PC-3 (cell line): ENCODE data around the gene CFAP20DC. TPM values are rescaled to one million over a fixed set of nuclear protein-coding genes. Genes with fewer than 3 reads are reported as not detected.

Experiments
- ATAC-seq: fragments of 200-7000 bp; cut with Tn5 transposase; 2 replicates; pipeline ENCODE4 v1.9.1; 2020; ENCODE audit warnings: mild to moderate bottlenecking, moderate library complexity
- BruUV-seq: library from RNA; stranded (reverse); fragments of 400-500 nt; replicated peaks from 2 replicates; lab custom pipeline; 2021; lab: Mats Ljungman, UMichigan
- CTCF ChIA-PET: fragments of 300-600 bp; sonication (Branson Sonifier 250); formaldehyde crosslinking; loops from one replicate; lab custom pipeline; 2022; ENCODE audit warnings: antibody characterized with exemption; lab: Charles Lee
- POLR2A ChIA-PET: fragments of 300-600 bp; sonication (Branson Sonifier 250); formaldehyde crosslinking; loops from one replicate; lab custom pipeline; 2022; ENCODE audit warnings: antibody characterized with exemption; ENCODE audit not compliant: unreplicated experiment; lab: Charles Lee
- DNase-seq: peaks from one replicate; pipeline ENCODE4 v3.0.0-alpha.2; 2015
- H2AFZ ChIP-seq: fragments of 300-600 bp; sonication (generic); 2 replicates; pipeline ENCODE4 v1.6.0; 2016; ENCODE audit warnings: antibody characterized with exemption, low read length
- H3F3A ChIP-seq: fragments of 300-600 bp; sonication (generic); one replicate; pipeline ENCODE4 v1.6.0; 2017; ENCODE audit warnings: antibody characterized with exemption, low read length, control low read depth, mild to moderate bottlenecking; ENCODE audit not compliant: unreplicated experiment
- H3K27ac ChIP-seq: fragments of 300-600 bp; sonication (generic); 2 replicates; pipeline ENCODE4 v1.5.1; 2016; ENCODE audit warnings: mild to moderate bottlenecking, low read length
- H3K27me3 ChIP-seq: fragments of 300-600 bp; sonication (generic); 2 replicates; pipeline ENCODE4 v1.6.1; 2016; ENCODE audit warnings: low read length, mixed read lengths
- H3K36me3 ChIP-seq: fragments of 300-600 bp; sonication (generic); 2 replicates; pipeline ENCODE4 v1.6.1; 2016; ENCODE audit warnings: low read depth, mixed run types, low read length, mixed read lengths
- H3K4me1 ChIP-seq: fragments of 300-600 bp; sonication (generic); 2 replicates; pipeline ENCODE4 v1.5.1; 2016; ENCODE audit warnings: low read length; ENCODE audit not compliant: insufficient read depth
- H3K4me2 ChIP-seq: fragments of 300-600 bp; sonication (generic); 2 replicates; pipeline ENCODE4 v1.6.0; 2016; ENCODE audit warnings: low read length
- H3K4me3 ChIP-seq: fragments of 300-600 bp; sonication (generic); 2 replicates; pipeline ENCODE4 v1.5.1; 2016; ENCODE audit warnings: mild to moderate bottlenecking, low read length, mixed read lengths
- H3K79me2 ChIP-seq: fragments of 300-600 bp; sonication (generic); 2 replicates; pipeline ENCODE4 v1.6.1; 2017; ENCODE audit warnings: low read length, mixed read lengths
- H3K9ac ChIP-seq: fragments of 300-600 bp; sonication (generic); 2 replicates; pipeline ENCODE4 v1.6.0; 2016; ENCODE audit warnings: mild to moderate bottlenecking, low read length
- H3K9me2 ChIP-seq: fragments of 300-600 bp; sonication (generic); replicated peaks from 2 replicates; pipeline ENCODE4 v1.6.1; 2016; ENCODE audit warnings: mixed run types, low read length, mixed read lengths
- H3K9me3 ChIP-seq: fragments of 300-600 bp; sonication (generic); 2 replicates; pipeline ENCODE4 v1.6.1; 2016; ENCODE audit warnings: low read length, mixed read lengths
- H4K20me1 ChIP-seq: fragments of 300-600 bp; sonication (generic); 2 replicates; pipeline ENCODE4 v1.6.1; 2016; ENCODE audit warnings: low read length, mixed read lengths
- CTCF ChIP-seq: fragments of 300-600 bp; sonication (generic); conservative IDR thresholded peaks from 2 replicates; pipeline ENCODE4 v1.5.1; 2017; ENCODE audit warnings: antibody characterized with exemption, low read depth, mild to moderate bottlenecking, low read length
- EZH2 ChIP-seq: fragments of 300-600 bp; sonication (generic); IDR thresholded peaks from one replicate; pipeline ENCODE4 v1.6.1; 2017; ENCODE audit warnings: antibody characterized with exemption, mild to moderate bottlenecking, low read length; ENCODE audit not compliant: unreplicated experiment
- EZH2phosphoT487 ChIP-seq: fragments of 300-600 bp; sonication (generic); IDR thresholded peaks from 2 replicates; pipeline ENCODE4 v1.6.1; 2018; ENCODE audit warnings: mild to moderate bottlenecking, antibody characterized with exemption, low read length, borderline replicate concordance
- intact Hi-C: fragments of 100-400 bp; cut with micrococcal nuclease; formaldehyde crosslinking; loops from 2 replicates; pipeline ENCODE4 v1.9.0; 2023
- total RNA-seq: library from RNA; depleted of rRNA; stranded (reverse); fragments of >200 nt; gene quantifications from 2 replicates; pipeline ENCODE4 v1.2.3, GENCODE V29; 2014

CFAP20DC gene
- total RNA-seq, 1 experiment from 2014 or later = 15.4 TPM

GRCh38 chr3:59006634-59007517 is 42.9 kb downstream of the CFAP20DC start:
- no peak for TF ChIP-seq EZH2
- no peak for TF ChIP-seq EZH2phosphoT487
- no peak for TF ChIP-seq CTCF
- no peaks in the 10 kb centered on the region for H3K27me3 ChIP-seq
- no peaks in the 10 kb centered on the region for H3K9me3 ChIP-seq
- H3K9me2 ChIP-seq = no peaks in the 10 kb centered on the region
- no peak overlapping the region for H3K4me3 ChIP-seq
- POLR2A ChIA-PET = interaction anchor here (0.6 kb wide), 1 partner anchor 1964 kb away, joined by 3 read pairs; no protein-coding TSS in a partner anchor
- H3K79me2 ChIP-seq = no peaks in the 10 kb centered on the region
- H3K36me3 ChIP-seq = no peaks in the 10 kb centered on the region; the same call in 1 of the 2 replicates
- no peaks in the 10 kb centered on the region for H3K4me1 ChIP-seq
- ATAC-seq (no peak), DNase-seq (no peak)
- no peak overlapping the region for H3K4me2 ChIP-seq
- CTCF ChIA-PET = no interaction called here
- H3K9ac ChIP-seq = no peak overlapping the region
- H4K20me1 ChIP-seq = no peaks in the 10 kb centered on the region
- no peak overlapping the region for H2AFZ ChIP-seq
- no TSS peak for BruUV-seq
- no peak overlapping the region for H3K27ac ChIP-seq
- H3F3A ChIP-seq = no peaks in the 10 kb centered on the region
- intact Hi-C loops = no loop called here

GRCh38 chr3:59001675-59002074 is 48.1 kb downstream of the CFAP20DC start:
- peaks cover 19% of the 10 kb centered on the region for H3K4me1 ChIP-seq
- CTCF ChIA-PET = no interaction called here

More at GRCh38 chr3:59001675-59002074, 48.1 kb downstream of the CFAP20DC start:
- no peak for DNase-seq
- Histone ChIP-seq H3K9me3 (no peaks in the 10 kb centered on the region), H4K20me1 (no peaks in the 10 kb centered on the region), H3K4me3 (no peak overlapping the region), H2AFZ (no peak overlapping the region), H3K36me3 (no peaks in the 10 kb centered on the region), H3K79me2 (no peaks in the 10 kb centered on the region), H3F3A (no peaks in the 10 kb centered on the region), H3K27me3 (no peaks in the 10 kb centered on the region), H3K27ac (no peak overlapping the region), H3K9me2 (no peaks in the 10 kb centered on the region), H3K9ac (no peak overlapping the region), H3K4me2 (no peak overlapping the region)
- TF ChIP-seq EZH2 (no peak), CTCF (no peak), EZH2phosphoT487 (no peak)
- POLR2A ChIA-PET = no interaction called here
- intact Hi-C loops = no loop called here
- no TSS peak for BruUV-seq
- no peak for ATAC-seq
